Upper lobe of left lung (tissue), 6 donors: ENCODE data around the gene GEMIN2. TPM values are rescaled to one million over a fixed set of nuclear protein-coding genes. Genes with fewer than 3 reads are reported as not detected.

Source experiments
- ATAC-seq, 2 donors: fragments of 200-7000 bp; cut with Tn5 transposase; one replicate each; pipeline ENCODE4 v1.9.1; 2022; ENCODE audit warnings: mild to moderate bottlenecking in 2 of 2, moderate library complexity in 2 of 2; ENCODE audit not compliant: low FRiP score in 2 of 2
- DNase-seq, 2 donors: peaks; one replicate each; pipeline ENCODE4 v3.0.0-alpha.2; 2019 to 2020
- H3K27ac ChIP-seq, 4 donors: fragments of 200-600 bp; sonication (generic); one replicate each; pipeline ENCODE4 v1.5.1; 2016 to 2019
- H3K27me3 ChIP-seq, 4 donors: fragments of 200-600 bp; sonication (generic); one replicate each; pipeline ENCODE4 v1.5.1; 2017 to 2019
- H3K36me3 ChIP-seq, 4 donors: fragments of 200-600 bp; sonication (generic); one replicate each; pipeline ENCODE4 v1.5.1; 2016 to 2019
- H3K4me1 ChIP-seq, 4 donors: fragments of 200-600 bp; sonication (generic); one replicate each; pipeline ENCODE4 v1.5.1; 2018 to 2019
- H3K4me3 ChIP-seq, 4 donors: fragments of 200-600 bp; sonication (generic); one replicate each; pipeline ENCODE4 v1.5.1; 2017 to 2019; ENCODE audit warnings: mild to moderate bottlenecking in 2 of 4, moderate library complexity in 1 of 4
- H3K9me3 ChIP-seq, 4 donors: fragments of 200-600 bp; sonication (generic); one replicate each; pipeline ENCODE4 v1.5.1; 2018 to 2019
- EP300 ChIP-seq, 4 donors: sonication (generic); formaldehyde crosslinking; IDR thresholded peaks; one replicate each; pipeline ENCODE4 v1.5.1; 2017; ENCODE audit warnings: antibody characterized with exemption in 4 of 4, control low read depth in 2 of 4
- POLR2A ChIP-seq, 4 donors: fragments of 450-650 bp; IDR thresholded peaks; one replicate each; pipeline ENCODE4 v1.5.1; 2016 to 2017; ENCODE audit warnings: antibody characterized with exemption in 4 of 4, mild to moderate bottlenecking in 2 of 4
- POLR2AphosphoS5 ChIP-seq, 2 donors: sonication (generic); formaldehyde crosslinking; IDR thresholded peaks; one replicate each; pipeline ENCODE4 v1.5.1; 2017; ENCODE audit warnings: antibody characterized with exemption in 2 of 2
- WGBS, 2 donors: methylation state at CpG; one replicate each; pipeline ENCODE4 v1.1.5; 2017 to 2018; 5-methylcytosine and 5-hydroxymethylcytosine counted together
- total RNA-seq, 6 donors: library from RNA; depleted of rRNA in 4 of 6; stranded (reverse); fragments of >200 nt in 4 of 6; gene quantifications; one replicate each; pipeline versions ENCODE4 v1.1.0 to v1.2.1, GENCODE V29; 2016 to 2021
- TF ChIP-seq, protein P1 (sequence below), 6 experiments: fragments of 450-650 bp in 4 of 6; fragments of 200-600 bp in 2 of 6; sonication (generic) in 2 of 6; IDR thresholded peaks; one replicate each; pipeline ENCODE4 v1.5.1; 2016 to 2019; ENCODE audit warnings: antibody characterized with exemption in 6 of 6
- donor health status: DM: no; HTN: no; CAD: no; lungs with moderate emphysema.
- donor health status: DM: no; HTN: yes; CAD: no; lungs with severe emphysema.

The GEMIN2 gene
- total RNA-seq, 6 donors from 2014 or later = 8.1 to 26.1 (median 12.8) TPM

DNA sequence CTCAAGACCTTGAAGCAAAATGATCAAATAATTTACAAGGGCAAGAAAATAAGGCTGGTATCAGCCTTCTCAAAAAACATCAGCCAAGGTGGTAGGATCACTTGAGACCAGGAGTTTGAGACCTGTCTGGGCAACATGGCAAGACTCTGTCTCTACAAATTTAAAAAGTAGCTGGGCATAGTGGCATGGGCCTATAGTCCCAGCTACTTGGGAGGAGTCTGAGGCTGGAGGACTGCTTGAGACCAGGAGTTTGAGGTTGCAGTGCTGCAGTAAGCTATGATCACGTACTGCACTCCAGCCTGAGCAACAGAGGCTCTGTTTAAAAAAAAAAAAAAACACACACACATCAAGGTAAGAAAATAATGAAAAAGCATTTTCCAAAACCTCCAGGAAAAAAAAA lies 33.2 kb upstream of the GEMIN2 start:
- H3K4me1 ChIP-seq = no peaks in the 10 kb centered on the region
- H3K9me3 ChIP-seq = no peaks in the 10 kb centered on the region
- peaks cover 8 to 91% (median 44%) of the 10 kb centered on the region in 4 donors for H3K36me3 ChIP-seq
- no peak overlapping the region for H3K27ac ChIP-seq
- H3K27me3 ChIP-seq = no peaks in the 10 kb centered on the region
- ATAC-seq = no peak
- WGBS, 2 donors = 95 to 100% methylated on average over 1 of the region's 1 CpG
- no peak for TF ChIP-seq POLR2A (IDR thresholded peaks at IDR 0.05)
- TF ChIP-seq, protein P1, sequence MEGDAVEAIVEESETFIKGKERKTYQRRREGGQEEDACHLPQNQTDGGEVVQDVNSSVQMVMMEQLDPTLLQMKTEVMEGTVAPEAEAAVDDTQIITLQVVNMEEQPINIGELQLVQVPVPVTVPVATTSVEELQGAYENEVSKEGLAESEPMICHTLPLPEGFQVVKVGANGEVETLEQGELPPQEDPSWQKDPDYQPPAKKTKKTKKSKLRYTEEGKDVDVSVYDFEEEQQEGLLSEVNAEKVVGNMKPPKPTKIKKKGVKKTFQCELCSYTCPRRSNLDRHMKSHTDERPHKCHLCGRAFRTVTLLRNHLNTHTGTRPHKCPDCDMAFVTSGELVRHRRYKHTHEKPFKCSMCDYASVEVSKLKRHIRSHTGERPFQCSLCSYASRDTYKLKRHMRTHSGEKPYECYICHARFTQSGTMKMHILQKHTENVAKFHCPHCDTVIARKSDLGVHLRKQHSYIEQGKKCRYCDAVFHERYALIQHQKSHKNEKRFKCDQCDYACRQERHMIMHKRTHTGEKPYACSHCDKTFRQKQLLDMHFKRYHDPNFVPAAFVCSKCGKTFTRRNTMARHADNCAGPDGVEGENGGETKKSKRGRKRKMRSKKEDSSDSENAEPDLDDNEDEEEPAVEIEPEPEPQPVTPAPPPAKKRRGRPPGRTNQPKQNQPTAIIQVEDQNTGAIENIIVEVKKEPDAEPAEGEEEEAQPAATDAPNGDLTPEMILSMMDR (IDR thresholded peaks at IDR 0.05) = no peak
- TF ChIP-seq EP300 (IDR thresholded peaks at IDR 0.05) = no peak
- no peak for TF ChIP-seq POLR2AphosphoS5 (IDR thresholded peaks at IDR 0.05)
- no peak for DNase-seq
- H3K4me3 ChIP-seq = no peak overlapping the region

DNA sequence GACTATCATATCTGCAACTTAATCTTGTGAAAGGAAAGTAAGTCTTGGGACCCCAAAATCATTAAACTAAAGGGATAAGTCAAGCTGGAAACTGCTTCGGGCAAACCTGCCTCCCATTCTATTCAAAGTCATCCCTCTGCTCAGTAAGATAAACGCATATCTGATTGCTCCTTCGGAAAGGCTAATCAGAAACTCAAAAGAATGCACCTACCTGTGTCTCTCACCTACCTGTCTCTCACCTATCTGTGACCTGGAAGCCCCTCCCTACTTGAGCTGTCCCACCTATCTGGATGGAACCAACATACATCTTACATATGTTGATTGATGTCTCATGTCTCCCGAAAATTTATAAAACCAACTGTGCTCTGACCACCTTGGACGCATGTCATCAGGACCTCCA lies 31.0 kb upstream of the GEMIN2 start:
- ATAC-seq (no peak), DNase-seq (no peak)
- Histone ChIP-seq H3K27me3 (no peaks in the 10 kb centered on the region), H3K27ac (no peak overlapping the region), H3K4me3 (no peak overlapping the region), H3K9me3 (no peaks in the 10 kb centered on the region), H3K4me1 (no peaks in the 10 kb centered on the region), H3K36me3 (peaks cover 12 to 92% (median 39%) of the 10 kb centered on the region in 4 donors)
- no peak for TF ChIP-seq EP300 (IDR thresholded peaks at IDR 0.05)
- no peak for TF ChIP-seq POLR2AphosphoS5 (IDR thresholded peaks at IDR 0.05)
- TF ChIP-seq, protein P1 (IDR thresholded peaks at IDR 0.05) = no peak
- TF ChIP-seq POLR2A (IDR thresholded peaks at IDR 0.05) = no peak
- WGBS, 2 donors = 73 to 81% methylated on average over 5 of the region's 5 CpGs

DNA sequence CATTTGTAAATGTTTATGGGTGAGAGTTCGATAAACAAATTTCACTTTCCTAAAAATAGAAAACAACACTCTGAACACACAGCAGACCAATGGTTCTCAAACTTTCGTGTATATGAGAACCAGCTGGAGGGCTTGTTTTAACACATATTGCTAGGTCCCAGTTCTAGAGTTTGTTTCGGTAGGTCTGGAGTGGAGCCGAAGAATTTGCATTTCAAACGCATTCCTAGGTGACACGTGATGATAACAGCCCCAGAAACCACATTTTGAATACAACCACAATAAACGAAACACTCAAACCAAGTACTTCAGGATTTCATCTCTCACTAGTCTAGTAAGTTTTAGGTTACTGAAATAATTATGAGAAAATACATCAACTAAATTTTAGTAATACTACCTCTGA lies 28.2 kb upstream of the GEMIN2 start:
- ATAC-seq (no peak), DNase-seq (no peak)
- Histone ChIP-seq H3K9me3 (no peaks in the 10 kb centered on the region), H3K4me3 (no peak overlapping the region), H3K36me3 (peaks cover 24 to 94% (median 54%) of the 10 kb centered on the region in 4 donors), H3K27ac (no peak overlapping the region), H3K4me1 (no peaks in the 10 kb centered on the region), H3K27me3 (no peaks in the 10 kb centered on the region)
- WGBS, 2 donors = 76 to 84% methylated on average over 7 of the region's 7 CpGs
- no peak for TF ChIP-seq POLR2A (IDR thresholded peaks at IDR 0.05)

DNA sequence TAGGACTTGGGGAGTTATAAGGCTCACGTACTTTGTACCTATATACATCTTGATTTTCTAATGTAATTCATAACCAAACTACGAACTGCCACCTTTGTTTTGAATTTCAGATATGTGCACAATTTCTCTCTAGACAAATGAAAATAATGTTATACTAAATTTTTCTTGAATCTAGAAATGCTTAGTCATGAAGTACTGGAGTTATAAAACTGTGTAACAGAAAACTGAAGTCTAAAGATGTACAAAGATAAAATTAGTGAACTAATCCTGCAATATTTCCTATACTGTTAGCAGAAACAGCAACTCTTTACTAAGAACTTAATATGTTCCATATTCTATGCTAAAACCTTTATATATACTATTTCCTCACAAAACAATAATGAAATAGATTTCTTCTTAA lies 26.6 kb upstream of the GEMIN2 start:
- Histone ChIP-seq H3K4me3 (no peak overlapping the region), H3K27me3 (no peaks in the 10 kb centered on the region), H3K4me1 (no peaks in the 10 kb centered on the region), H3K27ac (no peak overlapping the region), H3K9me3 (no peaks in the 10 kb centered on the region), H3K36me3 (peaks cover 29 to 94% (median 63%) of the 10 kb centered on the region in 4 donors)
- no peak for TF ChIP-seq POLR2AphosphoS5 (IDR thresholded peaks at IDR 0.05)
- no peak for TF ChIP-seq EP300 (IDR thresholded peaks at IDR 0.05)
- TF ChIP-seq, protein P1 (IDR thresholded peaks at IDR 0.05) = no peak
- no peak for TF ChIP-seq POLR2A (IDR thresholded peaks at IDR 0.05)
- no peak for DNase-seq
- ATAC-seq = no peak
- 95 to 99% methylated on average over 2 of the region's 2 CpGs for WGBS, 2 donors

DNA sequence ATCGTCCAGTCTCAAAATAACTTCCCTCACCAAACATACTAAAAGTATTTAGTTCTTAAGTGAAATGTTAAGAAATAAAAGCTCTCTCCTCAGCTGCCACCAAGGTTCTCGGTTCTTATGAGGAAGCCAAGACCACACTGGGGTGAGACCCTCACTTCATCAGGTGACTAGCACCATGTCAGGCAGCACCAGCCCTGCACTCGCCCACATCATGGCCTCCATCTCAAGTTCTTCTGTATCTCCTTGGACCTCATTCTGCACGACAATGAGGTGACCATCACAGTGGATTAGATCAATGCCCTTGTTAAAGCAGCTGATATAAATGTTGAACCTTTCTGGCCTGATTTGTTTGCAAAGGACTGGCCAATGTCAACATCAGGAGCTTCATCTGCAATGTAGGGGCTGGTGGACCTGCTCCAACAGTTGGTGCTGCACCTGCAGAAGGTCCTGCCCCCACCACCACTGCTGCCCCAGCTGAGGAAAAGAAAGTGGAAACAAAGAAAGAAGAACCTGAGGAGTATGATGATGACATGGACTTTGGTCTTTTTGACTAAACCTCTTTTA lies 23.5 kb upstream of the GEMIN2 start:
- TF ChIP-seq POLR2AphosphoS5 (IDR thresholded peaks at IDR 0.05) (no peak), POLR2A (IDR thresholded peaks at IDR 0.05) (no peak), EP300 (IDR thresholded peaks at IDR 0.05) (no peak)
- TF ChIP-seq, protein P1 (IDR thresholded peaks at IDR 0.05) = no peak
- H3K36me3 ChIP-seq = peaks cover 30 to 91% (median 54%) of the 10 kb centered on the region in 4 donors
- no peaks in the 10 kb centered on the region for H3K27me3 ChIP-seq
- ATAC-seq (no peak), DNase-seq (no peak)
- 93 to 95% methylated on average over 4 of the region's 4 CpGs for WGBS, 2 donors
- H3K9me3 ChIP-seq = no peaks in the 10 kb centered on the region
- peaks cover 0 to 4% (median 1%) of the 10 kb centered on the region in 4 donors for H3K4me1 ChIP-seq
- no peak overlapping the region for H3K4me3 ChIP-seq
- H3K27ac ChIP-seq = no peak overlapping the region
